Thyroid gland (tissue), 4 donors: Measurements from ENCODE around the gene GADL1. TPM values are rescaled to one million over a fixed set of nuclear protein-coding genes. Genes with fewer than 3 reads are reported as not detected.

Experiments used
- DNase-seq, 2 donors: peaks; one replicate each; pipeline ENCODE4 v3.0.0-alpha.2; 2019
- H3K27ac ChIP-seq, 3 donors: fragments of 200-600 bp; sonication (generic); 1 replicate in 2 of 3; 2 replicates in 1 of 3; pipeline ENCODE4 v1.5.1; 2016 to 2019; ENCODE audit warnings: mild to moderate bottlenecking in 1 of 3, moderate library complexity in 1 of 3
- H3K27me3 ChIP-seq: fragments of 200-600 bp; sonication (generic); one replicate; pipeline ENCODE4 v1.5.1; 2019
- H3K36me3 ChIP-seq, 2 donors: fragments of 200-600 bp; sonication (generic); one replicate each; pipeline ENCODE4 v1.5.1; 2016 to 2019
- H3K4me1 ChIP-seq, 2 donors: fragments of 200-600 bp; sonication (generic); one replicate each; pipeline ENCODE4 v1.5.1; 2017 to 2019
- H3K4me3 ChIP-seq, 3 donors: fragments of 200-600 bp; sonication (generic); replicated peaks in 1 of 3; 1 replicate in 2 of 3; 2 replicates in 1 of 3; pipeline ENCODE4 v1.5.1; 2016; ENCODE audit warnings: mild to moderate bottlenecking in 1 of 3
- H3K9me3 ChIP-seq: fragments of 200-600 bp; sonication (generic); one replicate; pipeline ENCODE4 v1.5.1; 2017
- CTCF ChIP-seq, 6 experiments: fragments of 200-600 bp in 3 of 6; fragments of 450-650 bp in 3 of 6; sonication (generic) in 3 of 6; IDR thresholded peaks; one replicate each; pipeline ENCODE4 v1.5.1; 2016 to 2019; ENCODE audit warnings: antibody characterized with exemption in 6 of 6, mild to moderate bottlenecking in 2 of 6, inconsistent platforms in 1 of 6, moderate library complexity in 1 of 6
- POLR2A ChIP-seq, 2 donors: fragments of 450-650 bp; IDR thresholded peaks; one replicate each; pipeline ENCODE4 v1.6.1; 2017; ENCODE audit warnings: antibody characterized with exemption in 2 of 2, mild to moderate bottlenecking in 2 of 2, moderate library complexity in 1 of 2
- WGBS, 2 donors: methylation state at CpG; one replicate each; pipeline ENCODE4 v1.1.5; 2017; 5-methylcytosine and 5-hydroxymethylcytosine counted together
- intact Hi-C: fragments of 100-400 bp; cut with DNase I; formaldehyde crosslinking; loops from one replicate; pipeline ENCODE4 v1.15.1; 2023
- total RNA-seq, 4 donors: library from RNA; depleted of rRNA; stranded (reverse); fragments of >200 nt; gene quantifications; one replicate each; pipeline ENCODE4 v1.2.3, GENCODE V29; 2016

GADL1 gene
- total RNA-seq, 4 donors from 2014 or later = not detected

- Histone ChIP-seq H3K36me3 (no peaks in the 10 kb centered on the region), H3K27ac (no peak overlapping the region), H3K27me3 (no peaks in the 10 kb centered on the region), H3K4me3 (no peak overlapping the region), H3K4me1 (no peaks in the 10 kb centered on the region), H3K9me3 (no peaks in the 10 kb centered on the region)
- intact Hi-C loops = no loop called here
- TF ChIP-seq CTCF (IDR thresholded peaks at IDR 0.05) (no peak), POLR2A (IDR thresholded peaks at IDR 0.05) (no peak)
- 78 to 88% methylated on average over 10 of the region's 10 CpGs for WGBS, 2 donors
- DNase-seq = no peak
Observed at GRCh38 chr3:30843877-30844276, 50.6 kb downstream of the GADL1 start.

GRCh38 chr3:30836141-30836540, 58.3 kb downstream of the GADL1 start:
- H3K27me3 ChIP-seq = no peaks in the 10 kb centered on the region

GRCh38 chr3:30835667-30836066, 58.8 kb downstream of the GADL1 start:
- 67 to 74% methylated on average over 2 of the region's 2 CpGs for WGBS, 2 donors
- no peaks in the 10 kb centered on the region for H3K36me3 ChIP-seq
- intact Hi-C loops = no loop called here
- TF ChIP-seq POLR2A (IDR thresholded peaks at IDR 0.05) = no peak
- TF ChIP-seq CTCF (IDR thresholded peaks at IDR 0.05) = no peak
- no peak overlapping the region for H3K4me3 ChIP-seq
- no peaks in the 10 kb centered on the region for H3K9me3 ChIP-seq
- H3K4me1 ChIP-seq = no peaks in the 10 kb centered on the region
- H3K27ac ChIP-seq = no peak overlapping the region
- no peaks in the 10 kb centered on the region for H3K27me3 ChIP-seq
- no peak for DNase-seq

More at GRCh38 chr3:30836141-30836540, 58.3 kb downstream of the GADL1 start:
- TF ChIP-seq POLR2A (IDR thresholded peaks at IDR 0.05) = no peak
- TF ChIP-seq CTCF (IDR thresholded peaks at IDR 0.05) = no peak
- no peak for DNase-seq
- Histone ChIP-seq H3K4me3 (no peak overlapping the region), H3K36me3 (no peaks in the 10 kb centered on the region), H3K4me1 (no peaks in the 10 kb centered on the region), H3K9me3 (no peaks in the 10 kb centered on the region), H3K27ac (no peak overlapping the region)
- intact Hi-C loops = no loop called here
- WGBS, 2 donors = 90 to 96% methylated on average over 1 of the region's 1 CpG

- DNase-seq = no peak
- Histone ChIP-seq H3K36me3 (no peaks in the 10 kb centered on the region), H3K9me3 (no peaks in the 10 kb centered on the region), H3K4me1 (no peaks in the 10 kb centered on the region), H3K27me3 (no peaks in the 10 kb centered on the region), H3K4me3 (no peak overlapping the region), H3K27ac (no peak overlapping the region)
- no peak for TF ChIP-seq CTCF (IDR thresholded peaks at IDR 0.05)
- no peak for TF ChIP-seq POLR2A (IDR thresholded peaks at IDR 0.05)
- intact Hi-C loops = no loop called here
- WGBS, 2 donors = 65 to 70% methylated on average over 4 of the region's 4 CpGs
Observed at GRCh38 chr3:30832961-30833575, 61.4 kb downstream of the GADL1 start.

GRCh38 chr3:30827080-30827479, 67.4 kb downstream of the GADL1 start:
- no peaks in the 10 kb centered on the region for H3K4me1 ChIP-seq
- WGBS, 2 donors = 96 to 97% methylated on average over 1 of the region's 1 CpG
- no peak overlapping the region for H3K27ac ChIP-seq
- no peaks in the 10 kb centered on the region for H3K36me3 ChIP-seq
- H3K4me3 ChIP-seq = no peak overlapping the region
- no peaks in the 10 kb centered on the region for H3K27me3 ChIP-seq
- TF ChIP-seq POLR2A (IDR thresholded peaks at IDR 0.05) (no peak), CTCF (IDR thresholded peaks at IDR 0.05) (no peak)
- intact Hi-C loops = no loop called here
- no peak for DNase-seq
- H3K9me3 ChIP-seq = no peaks in the 10 kb centered on the region
